Measurements from ENCODE around the gene TRIM17. TPM values are rescaled to one million over a fixed set of nuclear protein-coding genes. Genes with fewer than 3 reads are reported as not detected.

TRIM17 gene
- 0.29 TPM in 1 of 2 replicates, not detected in the other for total RNA-seq (2014; rRNA removed; shearing (Covaris generic); ENCODE audit: low replicate concordance)

- H2AFZ ChIP-seq (ENCODE audit: low read length): no peak within 1 kb of the TSS
- no peaks in the 10 kb centered on the region for H3K79me2 ChIP-seq (ENCODE audit: low read length)
- H3K9ac ChIP-seq (ENCODE audit: low read length): no peak within 1 kb of the TSS
- no peaks in the 10 kb centered on the region for H3K36me3 ChIP-seq (ENCODE audit: insufficient read depth, low read length)
- no peak within 1 kb of the TSS for H3K27ac ChIP-seq (ENCODE audit: low read length)
- H3K4me2 ChIP-seq (ENCODE audit: low read depth, low read length, poor library complexity, severe bottlenecking): no peak within 1 kb of the TSS
- H3K9me2 ChIP-seq (replicated peaks; ENCODE audit: insufficient read depth, low read length): no peaks in the 10 kb centered on the region
- H3K9me3 ChIP-seq (ENCODE audit: low read length): no peaks in the 10 kb centered on the region
- no peak within 1 kb of the TSS for H3K4me3 ChIP-seq (ENCODE audit: low read length)
- no peaks in the 10 kb centered on the region for H3K4me1 ChIP-seq (ENCODE audit: low read length)
- no peaks in the 10 kb centered on the region for H3K27me3 ChIP-seq (ENCODE audit: low read length)
- H4K20me1 ChIP-seq (ENCODE audit: insufficient read depth, low read depth, low read length): no peaks in the 10 kb centered on the region
- no peak for DNase-seq
Measured at GRCh38 chr1:228416217-228416933, at the start of gene TRIM17. Gene TRIM17, minus strand, starts transcription at chr1:228416861. Its CDS starts 1,789 bp downstream, at chr1:228415072.

- no peaks in the 10 kb centered on the region for H3K27me3 ChIP-seq (ENCODE audit: low read length)
- no peaks in the 10 kb centered on the region for H3K9me3 ChIP-seq (ENCODE audit: low read length)
- no peaks in the 10 kb centered on the region for H3K36me3 ChIP-seq (ENCODE audit: insufficient read depth, low read length)
- H3K9ac ChIP-seq (ENCODE audit: low read length): no peak overlapping the region
- H4K20me1 ChIP-seq (ENCODE audit: insufficient read depth, low read depth, low read length): no peaks in the 10 kb centered on the region
- H3K4me1 ChIP-seq (ENCODE audit: low read length): no peaks in the 10 kb centered on the region
- no peak overlapping the region for H3K4me3 ChIP-seq (ENCODE audit: low read length)
- no peak overlapping the region for H3K4me2 ChIP-seq (ENCODE audit: low read depth, low read length, poor library complexity, severe bottlenecking)
- no peak overlapping the region for H3K27ac ChIP-seq (ENCODE audit: low read length)
- H3K79me2 ChIP-seq (ENCODE audit: low read length): no peaks in the 10 kb centered on the region
- no peaks in the 10 kb centered on the region for H3K9me2 ChIP-seq (replicated peaks; ENCODE audit: insufficient read depth, low read length)
- no peak for DNase-seq
- no peak overlapping the region for H2AFZ ChIP-seq (ENCODE audit: low read length)
Measured at GRCh38 chr1:228465571-228466146, 49.0 kb upstream of the TRIM17 start.

GRCh38 chr1:228465141-228465540 lies 48.5 kb upstream of the TRIM17 start:
- no peaks in the 10 kb centered on the region for H4K20me1 ChIP-seq (ENCODE audit: insufficient read depth, low read depth, low read length)
- no peaks in the 10 kb centered on the region for H3K79me2 ChIP-seq (ENCODE audit: low read length)
- H3K9ac ChIP-seq (ENCODE audit: low read length): no peak overlapping the region
- H3K27ac ChIP-seq (ENCODE audit: low read length): no peak overlapping the region
- no peaks in the 10 kb centered on the region for H3K9me3 ChIP-seq (ENCODE audit: low read length)
- H3K27me3 ChIP-seq (ENCODE audit: low read length): no peaks in the 10 kb centered on the region
- H2AFZ ChIP-seq (ENCODE audit: low read length): no peak overlapping the region
- H3K9me2 ChIP-seq (replicated peaks; ENCODE audit: insufficient read depth, low read length): no peaks in the 10 kb centered on the region
- DNase-seq: no peak
- H3K4me3 ChIP-seq (ENCODE audit: low read length): no peak overlapping the region
- no peaks in the 10 kb centered on the region for H3K4me1 ChIP-seq (ENCODE audit: low read length)
- H3K36me3 ChIP-seq (ENCODE audit: insufficient read depth, low read length): no peaks in the 10 kb centered on the region
- no peak overlapping the region for H3K4me2 ChIP-seq (ENCODE audit: low read depth, low read length, poor library complexity, severe bottlenecking)

- H2AFZ ChIP-seq (ENCODE audit: low read length): no peak overlapping the region
- no peaks in the 10 kb centered on the region for H3K4me1 ChIP-seq (ENCODE audit: low read length)
- no peak overlapping the region for H3K4me3 ChIP-seq (ENCODE audit: low read length)
- H3K9me2 ChIP-seq (replicated peaks; ENCODE audit: insufficient read depth, low read length): no peaks in the 10 kb centered on the region
- H3K79me2 ChIP-seq (ENCODE audit: low read length): no peaks in the 10 kb centered on the region
- H3K27me3 ChIP-seq (ENCODE audit: low read length): no peaks in the 10 kb centered on the region
- H3K9ac ChIP-seq (ENCODE audit: low read length): no peak overlapping the region
- H3K27ac ChIP-seq (ENCODE audit: low read length): no peak overlapping the region
- H3K4me2 ChIP-seq (ENCODE audit: low read depth, low read length, poor library complexity, severe bottlenecking): no peak overlapping the region
- no peaks in the 10 kb centered on the region for H4K20me1 ChIP-seq (ENCODE audit: insufficient read depth, low read depth, low read length)
- H3K9me3 ChIP-seq (ENCODE audit: low read length): no peaks in the 10 kb centered on the region
- no peak for DNase-seq
- H3K36me3 ChIP-seq (ENCODE audit: insufficient read depth, low read length): no peaks in the 10 kb centered on the region
Measured at GRCh38 chr1:228464487-228464983, 47.9 kb upstream of the TRIM17 start.

DNA sequence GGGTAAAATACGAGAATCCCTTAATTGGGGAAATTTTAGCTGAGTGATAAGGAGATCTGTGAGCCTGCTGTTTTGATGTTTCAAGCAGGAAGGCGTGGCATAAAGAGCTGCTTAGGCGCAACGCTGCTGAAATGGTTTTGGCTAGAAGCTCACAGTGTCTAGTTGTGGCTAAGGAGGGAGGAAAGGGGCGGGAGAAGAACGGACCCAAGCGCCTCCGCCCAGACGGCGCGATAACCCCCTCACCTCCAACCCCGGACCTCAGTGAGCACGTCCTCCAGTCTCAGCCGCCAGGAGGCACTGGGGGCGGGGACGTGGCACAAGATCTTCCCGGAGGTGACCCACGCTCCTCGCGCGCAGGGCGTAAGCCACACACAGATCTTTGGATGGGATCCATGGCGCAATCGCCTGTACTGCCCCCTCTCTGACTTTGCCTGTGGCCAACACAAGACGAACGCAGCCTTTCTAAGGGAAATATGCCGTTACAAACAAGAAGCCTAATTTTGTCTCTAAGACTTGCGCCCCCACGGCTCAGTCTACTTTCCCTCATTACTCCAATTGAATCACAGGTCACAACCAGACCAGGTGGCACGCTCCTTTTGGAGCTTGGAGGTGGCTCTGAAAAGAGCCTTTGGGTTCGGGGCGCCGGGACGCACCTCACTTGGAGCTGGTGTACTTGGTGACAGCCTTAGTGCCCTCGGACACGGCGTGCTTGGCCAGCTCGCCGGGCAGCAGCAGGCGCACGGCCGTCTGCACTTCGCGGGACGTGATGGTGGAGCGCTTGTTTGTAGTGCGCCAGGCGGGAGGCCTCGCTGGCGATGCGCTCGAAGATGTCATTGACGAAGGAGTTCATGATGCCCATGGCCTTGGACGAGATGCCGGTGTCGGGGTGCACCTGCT lies 47.1 kb upstream of the TRIM17 start:
- H3K9me3 ChIP-seq (ENCODE audit: low read length): no peaks in the 10 kb centered on the region
- H3K27me3 ChIP-seq (ENCODE audit: low read length): no peaks in the 10 kb centered on the region
- no peaks in the 10 kb centered on the region for H3K79me2 ChIP-seq (ENCODE audit: low read length)
- H3K9me2 ChIP-seq (replicated peaks; ENCODE audit: insufficient read depth, low read length): no peaks in the 10 kb centered on the region
- no peak overlapping the region for H3K9ac ChIP-seq (ENCODE audit: low read length)
- no peaks in the 10 kb centered on the region for H3K4me1 ChIP-seq (ENCODE audit: low read length)
- H3K4me2 ChIP-seq (ENCODE audit: low read depth, low read length, poor library complexity, severe bottlenecking): no peak overlapping the region
- no peaks in the 10 kb centered on the region for H3K36me3 ChIP-seq (ENCODE audit: insufficient read depth, low read length)
- no peak overlapping the region for H3K27ac ChIP-seq (ENCODE audit: low read length)
- H2AFZ ChIP-seq (ENCODE audit: low read length): no peak overlapping the region
- no peaks in the 10 kb centered on the region for H4K20me1 ChIP-seq (ENCODE audit: insufficient read depth, low read depth, low read length)
- no peak overlapping the region for H3K4me3 ChIP-seq (ENCODE audit: low read length)
- DNase-seq: no peak

DNA sequence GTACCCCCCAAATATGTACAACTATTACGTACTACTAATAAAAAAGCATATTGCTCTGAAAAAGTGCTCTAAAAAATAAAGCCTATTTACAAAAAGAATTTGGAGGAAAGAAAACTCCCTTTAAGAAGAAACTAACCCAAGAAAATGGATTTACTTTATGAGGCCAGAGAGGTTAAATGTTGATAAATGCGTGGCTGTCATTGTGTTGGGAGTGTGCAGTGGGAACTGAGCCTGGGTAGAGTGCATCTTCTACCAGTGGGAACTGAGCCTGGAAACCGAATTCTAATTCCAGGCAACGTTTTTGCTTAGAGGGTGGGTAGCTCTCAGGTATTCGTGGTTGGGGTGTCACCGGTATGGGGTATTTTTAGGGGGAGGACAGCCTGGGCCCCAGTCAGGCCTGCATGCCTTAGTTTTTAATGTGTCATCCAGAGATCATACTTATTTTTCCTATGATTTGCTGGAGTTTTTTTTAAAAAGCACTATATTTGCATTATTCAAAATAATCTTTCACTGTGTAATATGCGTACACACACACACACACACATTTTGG lies 46.4 kb upstream of the TRIM17 start:
- Histone ChIP-seq H3K9me3 (ENCODE audit: low read length) (no peaks in the 10 kb centered on the region), H3K4me1 (ENCODE audit: low read length) (no peaks in the 10 kb centered on the region), H3K36me3 (ENCODE audit: insufficient read depth, low read length) (no peaks in the 10 kb centered on the region), H3K4me2 (ENCODE audit: low read depth, low read length, poor library complexity, severe bottlenecking) (no peak overlapping the region), H3K9me2 (replicated peaks; ENCODE audit: insufficient read depth, low read length) (no peaks in the 10 kb centered on the region), H2AFZ (ENCODE audit: low read length) (no peak overlapping the region), H3K27ac (ENCODE audit: low read length) (no peak overlapping the region), H3K79me2 (ENCODE audit: low read length) (no peaks in the 10 kb centered on the region), H4K20me1 (ENCODE audit: insufficient read depth, low read depth, low read length) (no peaks in the 10 kb centered on the region), H3K27me3 (ENCODE audit: low read length) (no peaks in the 10 kb centered on the region), H3K4me3 (ENCODE audit: low read length) (no peak overlapping the region), H3K9ac (ENCODE audit: low read length) (no peak overlapping the region)
- no peak for DNase-seq

DNA sequence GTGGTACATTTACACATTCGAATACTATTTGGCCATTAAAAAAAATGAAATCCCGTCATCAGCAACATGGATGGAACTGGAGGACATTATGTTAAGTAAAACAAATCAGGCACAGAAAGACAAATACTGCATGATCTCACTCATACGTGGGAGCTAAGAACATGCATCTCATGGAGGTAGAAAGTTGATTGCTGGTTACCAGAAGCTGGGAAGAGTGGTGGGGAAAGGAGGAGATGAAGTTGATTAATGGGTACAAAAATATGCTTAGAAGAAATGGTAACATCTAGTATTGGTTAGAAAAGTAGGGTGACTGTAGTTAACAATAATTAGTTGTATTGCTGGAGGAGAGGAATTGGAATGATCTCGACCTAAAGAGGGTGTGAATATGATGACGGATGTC lies 45.9 kb upstream of the TRIM17 start:
- H2AFZ ChIP-seq (ENCODE audit: low read length): no peak overlapping the region
- H3K4me3 ChIP-seq (ENCODE audit: low read length): no peak overlapping the region
- H3K36me3 ChIP-seq (ENCODE audit: insufficient read depth, low read length): no peaks in the 10 kb centered on the region
- H4K20me1 ChIP-seq (ENCODE audit: insufficient read depth, low read depth, low read length): no peaks in the 10 kb centered on the region
- H3K4me2 ChIP-seq (ENCODE audit: low read depth, low read length, poor library complexity, severe bottlenecking): no peak overlapping the region
- H3K9ac ChIP-seq (ENCODE audit: low read length): no peak overlapping the region
- no peak overlapping the region for H3K27ac ChIP-seq (ENCODE audit: low read length)
- no peaks in the 10 kb centered on the region for H3K27me3 ChIP-seq (ENCODE audit: low read length)
- no peaks in the 10 kb centered on the region for H3K4me1 ChIP-seq (ENCODE audit: low read length)
- H3K9me3 ChIP-seq (ENCODE audit: low read length): no peaks in the 10 kb centered on the region
- H3K9me2 ChIP-seq (replicated peaks; ENCODE audit: insufficient read depth, low read length): no peaks in the 10 kb centered on the region
- no peaks in the 10 kb centered on the region for H3K79me2 ChIP-seq (ENCODE audit: low read length)
- no peak for DNase-seq

- DNase-seq: no peak
- no peaks in the 10 kb centered on the region for H3K79me2 ChIP-seq (ENCODE audit: low read length)
- H3K4me2 ChIP-seq (ENCODE audit: low read depth, low read length, poor library complexity, severe bottlenecking): no peak overlapping the region
- H3K4me3 ChIP-seq (ENCODE audit: low read length): no peak overlapping the region
- H3K27me3 ChIP-seq (ENCODE audit: low read length): no peaks in the 10 kb centered on the region
- H3K4me1 ChIP-seq (ENCODE audit: low read length): no peaks in the 10 kb centered on the region
- H3K9ac ChIP-seq (ENCODE audit: low read length): no peak overlapping the region
- H3K27ac ChIP-seq (ENCODE audit: low read length): no peak overlapping the region
- no peaks in the 10 kb centered on the region for H3K9me3 ChIP-seq (ENCODE audit: low read length)
- H3K36me3 ChIP-seq (ENCODE audit: insufficient read depth, low read length): no peaks in the 10 kb centered on the region
- H2AFZ ChIP-seq (ENCODE audit: low read length): no peak overlapping the region
- H4K20me1 ChIP-seq (ENCODE audit: insufficient read depth, low read depth, low read length): no peaks in the 10 kb centered on the region
- no peaks in the 10 kb centered on the region for H3K9me2 ChIP-seq (replicated peaks; ENCODE audit: insufficient read depth, low read length)
Measured at GRCh38 chr1:228460821-228461220, 44.2 kb upstream of the TRIM17 start.
